ENCODE data around the gene ANKHD1. TPM values are rescaled to one million over a fixed set of nuclear protein-coding genes. Genes with fewer than 3 reads are reported as not detected.
A peak's percentile ranks its signal among the peaks of the same experiment; 100 is the strongest.

Gene ANKHD1
- polyA plus RNA-seq, 1 of the 3 experiments (the other 2 are of a cell fraction): 26.7 TPM

GRCh38 chr5:140401362-140402257, at the start of gene ANKHD1 (continued):
- TF ChIP-seq, protein P1, sequence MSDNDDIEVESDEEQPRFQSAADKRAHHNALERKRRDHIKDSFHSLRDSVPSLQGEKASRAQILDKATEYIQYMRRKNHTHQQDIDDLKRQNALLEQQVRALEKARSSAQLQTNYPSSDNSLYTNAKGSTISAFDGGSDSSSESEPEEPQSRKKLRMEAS (IDR thresholded peaks at IDR 0.05; ENCODE audit: low read depth): no peak
- TF ChIP-seq CHD2 (IDR thresholded peaks at IDR 0.05; ENCODE audit: low read length, partially characterized antibody): peak; percentile 97

DNA sequence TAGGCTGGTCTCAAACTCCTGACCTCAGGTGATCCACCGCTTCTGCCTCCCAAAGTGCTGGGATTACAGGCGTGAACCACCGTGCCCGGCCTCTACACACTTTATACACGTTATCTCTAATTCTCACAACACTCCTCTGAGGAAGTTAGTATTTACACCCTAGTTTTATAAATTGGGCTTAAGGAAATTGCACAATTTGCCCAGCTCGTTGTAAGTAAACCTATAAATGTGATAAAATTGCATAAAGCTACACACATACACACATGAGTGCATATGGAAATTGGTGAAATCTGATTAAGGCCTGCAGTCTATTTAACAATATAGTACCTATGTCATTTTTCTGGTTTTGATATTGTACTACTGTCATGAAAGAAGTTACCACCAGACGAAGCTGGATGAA, 46.1 kb upstream of the ANKHD1 start:
- Histone ChIP-seq H3K4me2 (no peak overlapping the region), H3K9me3 (no peaks in the 10 kb centered on the region), H3K27ac (ENCODE audit: low read depth in 2 of 2, low read length in 1 of 2) (no peak overlapping the region), H3K4me1 (ENCODE audit: control insufficient read depth in 1 of 2, insufficient read depth in 2 of 2, low read depth in 1 of 2, low read length in 1 of 2) (peaks cover 0 to 4% of the 10 kb centered on the region in 2 experiments; a peak in 1 of 4 replicates), H3K27me3 (ENCODE audit: insufficient read depth) (no peaks in the 10 kb centered on the region), H4K20me1 (ENCODE audit: insufficient read depth) (no peaks in the 10 kb centered on the region), H3F3A (replicated peaks; ENCODE audit: insufficient read depth) (peaks cover 7% of the 10 kb centered on the region), H3K4me3 (ENCODE audit: low read depth in 2 of 2, low read length in 1 of 2) (no peak overlapping the region), H3K79me2 (ENCODE audit: insufficient read depth) (no peaks in the 10 kb centered on the region), H3K9ac (no peak overlapping the region), H2AFZ (ENCODE audit: low read depth) (no peak overlapping the region), H3K36me3 (replicated peaks in 1 of 2; ENCODE audit: control insufficient read depth in 1 of 2, insufficient read depth in 2 of 2, low read length in 1 of 2) (no peaks in the 10 kb centered on the region), H3K9me2 (no peaks in the 10 kb centered on the region)
- 92% methylated on average over 7 of the region's 7 CpGs for WGBS (ENCODE audit: low lambda C conversion rate)
- no peak for DNase-seq
- TF ChIP-seq SIN3A (IDR thresholded peaks at IDR 0.05; ENCODE audit: borderline replicate concordance, low read depth, low read length) (no peak), TCF12 (IDR thresholded peaks at IDR 0.05) (no peak), NRF1 (IDR thresholded peaks at IDR 0.05; ENCODE audit: low read depth, low read length) (no peak), ELF1 (IDR thresholded peaks at IDR 0.05) (no peak), IRF3 (IDR thresholded peaks at IDR 0.05; ENCODE audit: low read depth, low read length) (no peak), RXRA (IDR thresholded peaks at IDR 0.05; ENCODE audit: borderline replicate concordance, low read depth) (no peak), JUND (IDR thresholded peaks at IDR 0.05) (no peak), POLR2AphosphoS5 (IDR thresholded peaks at IDR 0.05; ENCODE audit: low read depth, low read length) (no peak), NFIC (IDR thresholded peaks at IDR 0.05; ENCODE audit: borderline replicate concordance) (no peak), EP300 (IDR thresholded peaks at IDR 0.05; ENCODE audit: borderline replicate concordance in 1 of 2, low read depth in 1 of 2, low read length in 1 of 2) (no peak), RFX5 (IDR thresholded peaks at IDR 0.05; ENCODE audit: low read length) (no peak), PBX3 (IDR thresholded peaks at IDR 0.05) (no peak), MXI1 (IDR thresholded peaks at IDR 0.05; ENCODE audit: low read depth, low read length) (no peak)
- TF ChIP-seq, protein P2, sequence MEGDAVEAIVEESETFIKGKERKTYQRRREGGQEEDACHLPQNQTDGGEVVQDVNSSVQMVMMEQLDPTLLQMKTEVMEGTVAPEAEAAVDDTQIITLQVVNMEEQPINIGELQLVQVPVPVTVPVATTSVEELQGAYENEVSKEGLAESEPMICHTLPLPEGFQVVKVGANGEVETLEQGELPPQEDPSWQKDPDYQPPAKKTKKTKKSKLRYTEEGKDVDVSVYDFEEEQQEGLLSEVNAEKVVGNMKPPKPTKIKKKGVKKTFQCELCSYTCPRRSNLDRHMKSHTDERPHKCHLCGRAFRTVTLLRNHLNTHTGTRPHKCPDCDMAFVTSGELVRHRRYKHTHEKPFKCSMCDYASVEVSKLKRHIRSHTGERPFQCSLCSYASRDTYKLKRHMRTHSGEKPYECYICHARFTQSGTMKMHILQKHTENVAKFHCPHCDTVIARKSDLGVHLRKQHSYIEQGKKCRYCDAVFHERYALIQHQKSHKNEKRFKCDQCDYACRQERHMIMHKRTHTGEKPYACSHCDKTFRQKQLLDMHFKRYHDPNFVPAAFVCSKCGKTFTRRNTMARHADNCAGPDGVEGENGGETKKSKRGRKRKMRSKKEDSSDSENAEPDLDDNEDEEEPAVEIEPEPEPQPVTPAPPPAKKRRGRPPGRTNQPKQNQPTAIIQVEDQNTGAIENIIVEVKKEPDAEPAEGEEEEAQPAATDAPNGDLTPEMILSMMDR (IDR thresholded peaks at IDR 0.05): no peak
- TF ChIP-seq, protein P3, sequence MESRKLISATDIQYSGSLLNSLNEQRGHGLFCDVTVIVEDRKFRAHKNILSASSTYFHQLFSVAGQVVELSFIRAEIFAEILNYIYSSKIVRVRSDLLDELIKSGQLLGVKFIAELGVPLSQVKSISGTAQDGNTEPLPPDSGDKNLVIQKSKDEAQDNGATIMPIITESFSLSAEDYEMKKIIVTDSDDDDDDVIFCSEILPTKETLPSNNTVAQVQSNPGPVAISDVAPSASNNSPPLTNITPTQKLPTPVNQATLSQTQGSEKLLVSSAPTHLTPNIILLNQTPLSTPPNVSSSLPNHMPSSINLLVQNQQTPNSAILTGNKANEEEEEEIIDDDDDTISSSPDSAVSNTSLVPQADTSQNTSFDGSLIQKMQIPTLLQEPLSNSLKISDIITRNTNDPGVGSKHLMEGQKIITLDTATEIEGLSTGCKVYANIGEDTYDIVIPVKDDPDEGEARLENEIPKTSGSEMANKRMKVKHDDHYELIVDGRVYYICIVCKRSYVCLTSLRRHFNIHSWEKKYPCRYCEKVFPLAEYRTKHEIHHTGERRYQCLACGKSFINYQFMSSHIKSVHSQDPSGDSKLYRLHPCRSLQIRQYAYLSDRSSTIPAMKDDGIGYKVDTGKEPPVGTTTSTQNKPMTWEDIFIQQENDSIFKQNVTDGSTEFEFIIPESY (IDR thresholded peaks at IDR 0.05; ENCODE audit: borderline replicate concordance, low read depth): no peak
- TF ChIP-seq, protein P4, sequence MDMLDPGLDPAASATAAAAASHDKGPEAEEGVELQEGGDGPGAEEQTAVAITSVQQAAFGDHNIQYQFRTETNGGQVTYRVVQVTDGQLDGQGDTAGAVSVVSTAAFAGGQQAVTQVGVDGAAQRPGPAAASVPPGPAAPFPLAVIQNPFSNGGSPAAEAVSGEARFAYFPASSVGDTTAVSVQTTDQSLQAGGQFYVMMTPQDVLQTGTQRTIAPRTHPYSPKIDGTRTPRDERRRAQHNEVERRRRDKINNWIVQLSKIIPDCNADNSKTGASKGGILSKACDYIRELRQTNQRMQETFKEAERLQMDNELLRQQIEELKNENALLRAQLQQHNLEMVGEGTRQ (IDR thresholded peaks at IDR 0.05; ENCODE audit: borderline replicate concordance, low read depth, low read length): no peak
- CTCF ChIA-PET: interaction anchor here (1.1 to 15.0 kb wide), 7 partner anchors 9 to 284 kb away, joined by 3 to 418 read pairs (median 4); partner anchors contain the start of gene HBEGF
- POLR2A ChIA-PET: interaction anchor here (0.9 kb wide), 1 partner anchor 9 kb away, joined by 3 read pairs; the partner anchor contains the start of gene HBEGF

Data from SK-N-SH (cell line).